Fibroblast of the aortic adventitia (primary cell): Measurements from ENCODE around the gene RSL1D1. TPM values are rescaled to one million over a fixed set of nuclear protein-coding genes. Genes with fewer than 3 reads are reported as not detected.

ENCODE experiments used
- DNase-seq: peaks from one replicate; pipeline ENCODE4 v3.0.0-alpha.2; 2010; ENCODE audit warnings: low read depth
- H3K4me3 ChIP-seq: 2 replicates; pipeline ENCODE4 v1.5.1; 2011; ENCODE audit warnings: low read depth, mild to moderate bottlenecking, control low read depth, low read length, moderate library complexity
- CTCF ChIP-seq: IDR thresholded peaks from 2 replicates; pipeline ENCODE4 v1.5.1; 2011; ENCODE audit warnings: mild to moderate bottlenecking, low read length, control low read depth, inconsistent platforms; ENCODE audit not compliant: insufficient read depth
- total RNA-seq: library from RNA; depleted of rRNA; stranded (reverse); fragments of >200 nt; gene quantifications from 2 replicates; pipeline ENCODE4 v1.2.3, GENCODE V29; 2012; ENCODE audit warnings: low replicate concordance

RSL1D1 gene
- total RNA-seq = 178 and 183 TPM in 2 replicates

- no peak for TF ChIP-seq CTCF
- peak within 1 kb of the TSS; percentile 98 for H3K4me3 ChIP-seq
- peak; percentile 91 for DNase-seq
Observed at GRCh38 chr16:11851294-11852091, at the start of gene RSL1D1. Gene RSL1D1, minus strand, starts transcription at chr16:11851542. Its CDS starts 30 bp downstream, at chr16:11851512.

- no peak for DNase-seq
- no peak overlapping the region for H3K4me3 ChIP-seq
- no peak for TF ChIP-seq CTCF
Observed at GRCh38 chr16:11901091-11901490, 49.7 kb upstream of the RSL1D1 start.

- no peak for TF ChIP-seq CTCF
- peak; percentile 72 for DNase-seq
- no peak overlapping the region for H3K4me3 ChIP-seq
Observed at GRCh38 chr16:11896486-11897176, 45.3 kb upstream of the RSL1D1 start.

GRCh38 chr16:11893571-11893970 is 42.2 kb upstream of the RSL1D1 start:
- H3K4me3 ChIP-seq = no peak overlapping the region
- no peak for TF ChIP-seq CTCF
- no peak for DNase-seq

- no peak for DNase-seq
- TF ChIP-seq CTCF = no peak
- no peak overlapping the region for H3K4me3 ChIP-seq
Observed at GRCh38 chr16:11892761-11893160, 41.4 kb upstream of the RSL1D1 start.

- DNase-seq = no peak
- no peak overlapping the region for H3K4me3 ChIP-seq
- no peak for TF ChIP-seq CTCF
Observed at GRCh38 chr16:11890231-11890965, 39.1 kb upstream of the RSL1D1 start.
